K562 (cell line): ENCODE results near the gene CES5A.
"Not testable (repeated sequence)": the region's sequence is repeated elsewhere in the genome, so short reads cannot be mapped to it uniquely, and the experiment has no call there.

Experiments
- ATF2 ChIP-seq: sonication (generic); formaldehyde crosslinking; IDR thresholded peaks from 2 replicates; pipeline ENCODE4 v1.8.1; 2022; ENCODE audit warnings: missing genetic modification reagents
- ATF3 ChIP-seq, 2 experiments: fragments of 450-650 bp in 1 of 2; sonication (generic) in 1 of 2; formaldehyde crosslinking in 1 of 2; IDR thresholded peaks in 1 of 2; conservative IDR thresholded peaks in 1 of 2; 2 replicates each; pipeline versions ENCODE4 v1.6.1 to v1.8.1; 2016 to 2023; ENCODE audit warnings: mild to moderate bottlenecking in 2 of 2, moderate library complexity in 2 of 2, inconsistent platforms in 1 of 2, missing genetic modification reagents in 1 of 2
- BRCA1 ChIP-seq, 2 experiments: fragments of 450-650 bp in 1 of 2; sonication (generic) in 1 of 2; formaldehyde crosslinking in 1 of 2; IDR thresholded peaks; 2 replicates each; pipeline versions ENCODE4 v1.5.0 to v1.6.1; 2017 to 2020; ENCODE audit warnings: mild to moderate bottlenecking in 1 of 2, missing genetic modification reagents in 1 of 2
- DPF2 ChIP-seq: fragments of 450-650 bp; IDR thresholded peaks from 2 replicates; pipeline ENCODE4 v1.6.1; 2016
- FOXM1 ChIP-seq, 2 experiments: fragments of 450-650 bp in 1 of 2; sonication (generic) in 1 of 2; formaldehyde crosslinking in 1 of 2; IDR thresholded peaks; 2 replicates each; pipeline versions ENCODE4 v1.6.1 to v1.9.0; 2017 to 2022; ENCODE audit warnings: low read depth in 2 of 2, mild to moderate bottlenecking in 2 of 2, missing genetic modification reagents in 1 of 2, moderate library complexity in 1 of 2
- GTF2F1 ChIP-seq: IDR thresholded peaks from 2 replicates; pipeline ENCODE4 v1.6.1; 2011; ENCODE audit warnings: low read depth, low read length, improper control_type of control experiment
- POLR2AphosphoS5 ChIP-seq: IDR thresholded peaks from 2 replicates; pipeline ENCODE4 v1.6.1; 2011; ENCODE audit warnings: mild to moderate bottlenecking, low read depth, low read length, moderate library complexity; ENCODE audit not compliant: control insufficient read depth, insufficient read depth
- SRSF9 ChIP-seq: fragments of 200-400 bp; formaldehyde crosslinking; IDR thresholded peaks from 2 replicates; pipeline ENCODE4 v1.6.1; 2017; ENCODE audit warnings: low read depth, low read length, borderline replicate concordance
- ZNF239 ChIP-seq: fragments of 250-450 bp; sonication (Bioruptor Pico); IDR thresholded peaks from 2 replicates; pipeline ENCODE4 v1.4.0; 2020; ENCODE audit warnings: mild to moderate bottlenecking
- ZNF766 ChIP-seq: fragments of 200-800 bp; sonication (Bioruptor generic); conservative IDR thresholded peaks from 2 replicates; pipeline ENCODE4 v1.6.1; 2016; ENCODE audit warnings: missing genetic modification characterization, missing compliant biosample characterization

- not testable (repeated sequence) for TF ChIP-seq GTF2F1; ZNF239 (CRISPR knock-in tag); POLR2AphosphoS5; SRSF9; ATF2 (CRISPR knock-in tag); FOXM1 (IDR thresholded peaks at IDR 0.05; ENCODE audit: low read depth); FOXM1 (CRISPR knock-in tag; IDR thresholded peaks at IDR 0.05; ENCODE audit: low read depth); ATF3 (IDR thresholded peaks at IDR 0.05); ATF3 (CRISPR knock-in tag; conservative IDR thresholded peaks at IDR 0.05); DPF2; ZNF766; BRCA1 (IDR thresholded peaks at IDR 0.05); BRCA1 (CRISPR knock-in tag; IDR thresholded peaks at IDR 0.05)
Observed at GRCh38 chr16:55829232-55829631, 45.9 kb downstream of the CES5A start.
